CD1c-positive myeloid dendritic cell (primary cell): Measurements from ENCODE around the gene LUZP2.

Experiments
- DNase-seq: peaks from one replicate; pipeline ENCODE4 v3.0.0-alpha.2; 2016; ENCODE audit errors: extremely low spot score

Gene LUZP2

GRCh38 chr11:24635588-24636290 lies 138.9 kb downstream of the LUZP2 start:
- DNase-seq: no peak

GRCh38 chr11:24636291-24636629 lies 139.4 kb downstream of the LUZP2 start:
- no peak for DNase-seq

GRCh38 chr11:24637520-24637919 lies 140.7 kb downstream of the LUZP2 start:
- no peak for DNase-seq

GRCh38 chr11:24642648-24643047 lies 145.8 kb downstream of the LUZP2 start:
- no peak for DNase-seq

- DNase-seq: no peak
Measured at GRCh38 chr11:24645563-24645962, 148.7 kb downstream of the LUZP2 start.

GRCh38 chr11:24651873-24652272 lies 155.0 kb downstream of the LUZP2 start:
- DNase-seq: no peak

GRCh38 chr11:24653901-24654300 lies 157.0 kb downstream of the LUZP2 start:
- no peak for DNase-seq

GRCh38 chr11:24661331-24661730 lies 164.5 kb downstream of the LUZP2 start:
- no peak for DNase-seq

- no peak for DNase-seq
Measured at GRCh38 chr11:24664399-24664798, 167.5 kb downstream of the LUZP2 start.

GRCh38 chr11:24667353-24667968 lies 170.6 kb downstream of the LUZP2 start:
- DNase-seq: no peak

- no peak for DNase-seq
Measured at GRCh38 chr11:24678703-24679348, 182.0 kb downstream of the LUZP2 start.

- DNase-seq: no peak
Measured at GRCh38 chr11:24679821-24680351, 183.0 kb downstream of the LUZP2 start.

GRCh38 chr11:24683583-24683982 lies 186.7 kb downstream of the LUZP2 start:
- DNase-seq: no peak

GRCh38 chr11:24685821-24686220 lies 189.0 kb downstream of the LUZP2 start:
- DNase-seq: no peak

- no peak for DNase-seq
Measured at GRCh38 chr11:24687531-24688147, 190.8 kb downstream of the LUZP2 start.

- no peak for DNase-seq
Measured at GRCh38 chr11:24688981-24689380, 192.1 kb downstream of the LUZP2 start.

- no peak for DNase-seq
Measured at GRCh38 chr11:24697522-24698111, 200.8 kb downstream of the LUZP2 start.

GRCh38 chr11:24704716-24705115 lies 207.9 kb downstream of the LUZP2 start:
- DNase-seq: no peak

GRCh38 chr11:24705474-24705873 lies 208.6 kb downstream of the LUZP2 start:
- no peak for DNase-seq

GRCh38 chr11:24708616-24709015 lies 211.8 kb downstream of the LUZP2 start:
- DNase-seq: no peak

GRCh38 chr11:24709928-24710565 lies 213.2 kb downstream of the LUZP2 start:
- no peak for DNase-seq

GRCh38 chr11:24714601-24715000 lies 217.7 kb downstream of the LUZP2 start:
- no peak for DNase-seq
